ENCODE results near the gene ACVR1B.
"Not testable (repeated sequence)": the region's sequence is repeated elsewhere in the genome, so short reads cannot be mapped to it uniquely, and the experiment has no call there.

ACVR1B gene

GRCh38 chr12:51974646-51975045 is 23.1 kb downstream of the ACVR1B start:
- Histone ChIP-seq H3K27me3 (ENCODE audit: low read depth) (no peaks in the 10 kb centered on the region), H3K4me3 (no peak overlapping the region), H3K36me3 (replicated peaks) (peaks cover 34% of the 10 kb centered on the region), H3K9me3 (no peaks in the 10 kb centered on the region), H3K4me1 (peaks cover 5% of the 10 kb centered on the region; the same call in 1 of the 2 replicates)
- DNase-seq (ENCODE audit: low spot score in 2 of 2) = no peak
- in situ Hi-C loops (cut with MboI; ENCODE audit: low sequenced_read_pairs) = no loop called here

- Histone ChIP-seq H3K9me3 (no peaks in the 10 kb centered on the region), H3K4me1 (peaks cover 5% of the 10 kb centered on the region; the same call in 1 of the 2 replicates), H3K27me3 (ENCODE audit: low read depth) (no peaks in the 10 kb centered on the region), H3K4me3 (no peak overlapping the region), H3K36me3 (replicated peaks) (peaks cover 34% of the 10 kb centered on the region)
- in situ Hi-C loops (cut with MboI; ENCODE audit: low sequenced_read_pairs) = no loop called here
- DNase-seq (ENCODE audit: low spot score in 2 of 2) = no peak
Observed at GRCh38 chr12:51975196-51975595, 23.7 kb downstream of the ACVR1B start.

- peaks cover 46% of the 10 kb centered on the region for H3K36me3 ChIP-seq (replicated peaks)
- DNase-seq (ENCODE audit: low spot score in 2 of 2) = no peak
- H3K4me3 ChIP-seq = no peak overlapping the region
- in situ Hi-C loops (cut with MboI; ENCODE audit: low sequenced_read_pairs) = no loop called here
- no peaks in the 10 kb centered on the region for H3K9me3 ChIP-seq
- H3K4me1 ChIP-seq = peaks cover 5% of the 10 kb centered on the region; the same call in 1 of the 2 replicates
- H3K27me3 ChIP-seq (ENCODE audit: low read depth) = no peaks in the 10 kb centered on the region
Observed at GRCh38 chr12:51976376-51977160, 25.1 kb downstream of the ACVR1B start.

- peaks cover 51% of the 10 kb centered on the region for H3K36me3 ChIP-seq (replicated peaks)
- peaks cover 2% of the 10 kb centered on the region; the same call in 1 of the 2 replicates for H3K4me1 ChIP-seq
- DNase-seq (ENCODE audit: low spot score in 2 of 2) = no peak
- no peak overlapping the region for H3K4me3 ChIP-seq
- no peaks in the 10 kb centered on the region for H3K9me3 ChIP-seq
- in situ Hi-C loops (cut with MboI; ENCODE audit: low sequenced_read_pairs) = no loop called here
- no peaks in the 10 kb centered on the region for H3K27me3 ChIP-seq (ENCODE audit: low read depth)
Observed at GRCh38 chr12:51977320-51977753, 25.8 kb downstream of the ACVR1B start.

- peaks cover 71% of the 10 kb centered on the region for H3K36me3 ChIP-seq (replicated peaks)
- in situ Hi-C loops (cut with MboI; ENCODE audit: low sequenced_read_pairs) = not testable (repeated sequence)
Observed at GRCh38 chr12:51979306-51979705, 27.8 kb downstream of the ACVR1B start.

GRCh38 chr12:51980051-51980808 is 28.7 kb downstream of the ACVR1B start:
- in situ Hi-C loops (cut with MboI; ENCODE audit: low sequenced_read_pairs) = no loop called here
- peak; percentile 43 to 68 for DNase-seq (ENCODE audit: low spot score in 2 of 2)
- peaks cover 76% of the 10 kb centered on the region for H3K36me3 ChIP-seq (replicated peaks)
- no peak overlapping the region for H3K4me3 ChIP-seq
- no peaks in the 10 kb centered on the region for H3K4me1 ChIP-seq
- no peaks in the 10 kb centered on the region for H3K9me3 ChIP-seq
- H3K27me3 ChIP-seq (ENCODE audit: low read depth) = no peaks in the 10 kb centered on the region

More at GRCh38 chr12:51979306-51979705, 27.8 kb downstream of the ACVR1B start:
- H3K4me1 ChIP-seq; H3K9me3 ChIP-seq; H3K27me3 ChIP-seq (ENCODE audit: low read depth); DNase-seq (ENCODE audit: low spot score in 2 of 2); H3K4me3 ChIP-seq: not testable (repeated sequence)

- Histone ChIP-seq H3K9me3 (no peaks in the 10 kb centered on the region), H3K4me3 (no peak overlapping the region), H3K4me1 (no peaks in the 10 kb centered on the region), H3K27me3 (ENCODE audit: low read depth) (no peaks in the 10 kb centered on the region), H3K36me3 (replicated peaks) (peaks cover 76% of the 10 kb centered on the region)
- no peak for DNase-seq (ENCODE audit: low spot score in 2 of 2)
- in situ Hi-C loops (cut with MboI; ENCODE audit: low sequenced_read_pairs) = no loop called here
Observed at GRCh38 chr12:51980809-51981127, 29.3 kb downstream of the ACVR1B start.

GRCh38 chr12:51984657-51985056 is 33.2 kb downstream of the ACVR1B start:
- DNase-seq (ENCODE audit: low spot score in 2 of 2) = no peak
- Histone ChIP-seq H3K27me3 (ENCODE audit: low read depth) (no peaks in the 10 kb centered on the region), H3K4me3 (no peak overlapping the region), H3K4me1 (no peaks in the 10 kb centered on the region), H3K36me3 (replicated peaks) (peaks cover 83% of the 10 kb centered on the region), H3K9me3 (no peaks in the 10 kb centered on the region)
- in situ Hi-C loops (cut with MboI; ENCODE audit: low sequenced_read_pairs) = no loop called here

- Histone ChIP-seq H3K4me3 (no peak overlapping the region), H3K27me3 (ENCODE audit: low read depth) (no peaks in the 10 kb centered on the region), H3K36me3 (replicated peaks) (peaks cover 83% of the 10 kb centered on the region), H3K9me3 (no peaks in the 10 kb centered on the region), H3K4me1 (no peaks in the 10 kb centered on the region)
- in situ Hi-C loops (cut with MboI; ENCODE audit: low sequenced_read_pairs) = no loop called here
- no peak for DNase-seq (ENCODE audit: low spot score in 2 of 2)
Observed at GRCh38 chr12:51985154-51985835, 33.8 kb downstream of the ACVR1B start.

GRCh38 chr12:51986834-51987233 is 35.3 kb downstream of the ACVR1B start:
- in situ Hi-C loops (cut with MboI; ENCODE audit: low sequenced_read_pairs) = no loop called here

GRCh38 chr12:51992246-51992645 is 40.7 kb downstream of the ACVR1B start:
- in situ Hi-C loops (cut with MboI; ENCODE audit: low sequenced_read_pairs) = no loop called here
- no peak for DNase-seq (ENCODE audit: low spot score in 2 of 2)
- H3K9me3 ChIP-seq = no peaks in the 10 kb centered on the region
- H3K4me3 ChIP-seq = no peak overlapping the region
- H3K27me3 ChIP-seq (ENCODE audit: low read depth) = no peaks in the 10 kb centered on the region
- peaks cover 66% of the 10 kb centered on the region for H3K36me3 ChIP-seq (replicated peaks)
- H3K4me1 ChIP-seq = peaks cover 2% of the 10 kb centered on the region

More at GRCh38 chr12:51986834-51987233, 35.3 kb downstream of the ACVR1B start:
- DNase-seq (ENCODE audit: low spot score in 2 of 2) = no peak
- Histone ChIP-seq H3K9me3 (no peaks in the 10 kb centered on the region), H3K4me3 (no peak overlapping the region), H3K4me1 (no peaks in the 10 kb centered on the region), H3K36me3 (replicated peaks) (peaks cover 78% of the 10 kb centered on the region), H3K27me3 (ENCODE audit: low read depth) (no peaks in the 10 kb centered on the region)

GRCh38 chr12:51994539-51994820 is 43.0 kb downstream of the ACVR1B start:
- Histone ChIP-seq H3K9me3 (no peaks in the 10 kb centered on the region), H3K27me3 (ENCODE audit: low read depth) (no peaks in the 10 kb centered on the region), H3K4me1 (peaks cover 2% of the 10 kb centered on the region), H3K36me3 (replicated peaks) (peaks cover 59% of the 10 kb centered on the region), H3K4me3 (no peak overlapping the region)
- DNase-seq (ENCODE audit: low spot score in 2 of 2) = no peak
- in situ Hi-C loops (cut with MboI; ENCODE audit: low sequenced_read_pairs) = no loop called here

- Histone ChIP-seq H3K4me3 (no peak overlapping the region), H3K36me3 (replicated peaks) (peaks cover 62% of the 10 kb centered on the region), H3K27me3 (ENCODE audit: low read depth) (no peaks in the 10 kb centered on the region), H3K9me3 (no peaks in the 10 kb centered on the region), H3K4me1 (peaks cover 2% of the 10 kb centered on the region)
- in situ Hi-C loops (cut with MboI; ENCODE audit: low sequenced_read_pairs) = no loop called here
- DNase-seq (ENCODE audit: low spot score in 2 of 2) = no peak
Observed at GRCh38 chr12:51994959-51995358, 43.5 kb downstream of the ACVR1B start.

- Histone ChIP-seq H3K4me1 (peaks cover 2% of the 10 kb centered on the region), H3K9me3 (no peaks in the 10 kb centered on the region), H3K4me3 (no peak overlapping the region), H3K36me3 (replicated peaks) (peaks cover 50% of the 10 kb centered on the region), H3K27me3 (ENCODE audit: low read depth) (no peaks in the 10 kb centered on the region)
- in situ Hi-C loops (cut with MboI; ENCODE audit: low sequenced_read_pairs) = no loop called here
- no peak for DNase-seq (ENCODE audit: low spot score in 2 of 2)
Observed at GRCh38 chr12:51997136-51997535, 45.6 kb downstream of the ACVR1B start.

All from HAP-1 (cell line).